ENCODE results near the gene UBA7.

DNA sequence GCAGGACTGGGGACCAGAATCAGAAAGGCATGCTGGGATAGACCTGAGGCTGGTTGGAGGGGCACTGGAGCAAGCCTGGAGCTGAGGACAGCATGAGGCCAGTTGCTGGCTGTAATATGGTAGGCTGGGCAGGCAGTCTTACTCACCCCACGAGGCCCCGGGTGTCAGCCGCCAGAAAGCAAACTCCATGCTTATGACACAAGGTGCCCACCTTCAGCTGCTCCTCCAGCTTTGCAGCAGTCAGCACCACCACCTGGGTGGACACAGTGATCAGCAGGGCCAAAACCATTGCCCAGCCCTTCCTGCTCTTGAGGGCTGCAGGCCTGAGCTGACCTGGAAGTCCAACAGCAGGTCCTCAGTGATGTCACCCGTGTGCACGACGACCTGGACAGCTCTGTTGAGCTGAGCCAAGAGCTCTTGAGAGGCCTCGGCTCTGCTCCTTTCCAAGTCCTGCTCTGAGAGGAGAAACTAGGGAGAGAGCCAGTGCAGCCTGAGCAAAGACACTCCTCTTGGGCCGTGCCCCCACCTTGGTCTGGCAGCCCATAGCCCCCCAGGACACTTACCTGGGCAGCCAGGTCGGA, 747 bp downstream of the UBA7 start:
- TF ChIP-seq, protein P1, sequence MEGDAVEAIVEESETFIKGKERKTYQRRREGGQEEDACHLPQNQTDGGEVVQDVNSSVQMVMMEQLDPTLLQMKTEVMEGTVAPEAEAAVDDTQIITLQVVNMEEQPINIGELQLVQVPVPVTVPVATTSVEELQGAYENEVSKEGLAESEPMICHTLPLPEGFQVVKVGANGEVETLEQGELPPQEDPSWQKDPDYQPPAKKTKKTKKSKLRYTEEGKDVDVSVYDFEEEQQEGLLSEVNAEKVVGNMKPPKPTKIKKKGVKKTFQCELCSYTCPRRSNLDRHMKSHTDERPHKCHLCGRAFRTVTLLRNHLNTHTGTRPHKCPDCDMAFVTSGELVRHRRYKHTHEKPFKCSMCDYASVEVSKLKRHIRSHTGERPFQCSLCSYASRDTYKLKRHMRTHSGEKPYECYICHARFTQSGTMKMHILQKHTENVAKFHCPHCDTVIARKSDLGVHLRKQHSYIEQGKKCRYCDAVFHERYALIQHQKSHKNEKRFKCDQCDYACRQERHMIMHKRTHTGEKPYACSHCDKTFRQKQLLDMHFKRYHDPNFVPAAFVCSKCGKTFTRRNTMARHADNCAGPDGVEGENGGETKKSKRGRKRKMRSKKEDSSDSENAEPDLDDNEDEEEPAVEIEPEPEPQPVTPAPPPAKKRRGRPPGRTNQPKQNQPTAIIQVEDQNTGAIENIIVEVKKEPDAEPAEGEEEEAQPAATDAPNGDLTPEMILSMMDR (IDR thresholded peaks at IDR 0.05), result no peak
- no peak for TF ChIP-seq POLR2A (IDR thresholded peaks at IDR 0.05)

All from thyroid gland (tissue), 4 donors.